Aorta (tissue), 5 donors: ENCODE results near the gene TMEM141. TPM values are rescaled to one million over a fixed set of nuclear protein-coding genes. Genes with fewer than 3 reads are reported as not detected.
A peak's percentile ranks its signal among the peaks of the same experiment; 100 is the strongest.
"Not testable (repeated sequence)": the region's sequence is repeated elsewhere in the genome, so short reads cannot be mapped to it uniquely, and the experiment has no call there.

Experiments used
- ATAC-seq: fragments of 200-7000 bp; cut with Tn5 transposase; one replicate; pipeline ENCODE4 v1.9.1; 2022; ENCODE audit warnings: moderate library complexity; ENCODE audit not compliant: low FRiP score
- DNase-seq, 2 donors: peaks; one replicate each; pipeline ENCODE4 v3.0.0-alpha.2; 2020
- H3K27ac ChIP-seq, 2 donors: one replicate each; pipeline ENCODE4 v1.5.1; 2013; ENCODE audit warnings: low read length in 2 of 2, mild to moderate bottlenecking in 2 of 2, moderate library complexity in 2 of 2, control low read depth in 1 of 2, inconsistent platforms in 1 of 2, low read depth in 1 of 2
- H3K27me3 ChIP-seq, 2 donors: one replicate each; pipeline ENCODE4 v1.6.1; 2013; ENCODE audit warnings: control low read depth in 1 of 2, low read length in 1 of 2, mild to moderate bottlenecking in 1 of 2, moderate library complexity in 1 of 2; ENCODE audit not compliant: insufficient read depth in 2 of 2, control insufficient read depth in 1 of 2
- H3K36me3 ChIP-seq, 2 donors: one replicate each; pipeline ENCODE4 v1.6.1; 2013; ENCODE audit warnings: control low read depth in 1 of 2, low read length in 1 of 2, mild to moderate bottlenecking in 1 of 2; ENCODE audit not compliant: insufficient read depth in 2 of 2, control insufficient read depth in 1 of 2
- H3K4me1 ChIP-seq, 2 donors: one replicate each; pipeline ENCODE4 v1.6.1; 2013; ENCODE audit warnings: low read length in 2 of 2, control low read depth in 1 of 2, mild to moderate bottlenecking in 1 of 2, moderate library complexity in 1 of 2; ENCODE audit not compliant: insufficient read depth in 2 of 2, control insufficient read depth in 1 of 2
- H3K4me3 ChIP-seq, 2 donors: one replicate each; pipeline ENCODE4 v1.5.1; 2013; ENCODE audit warnings: low read length in 2 of 2, control low read depth in 1 of 2, mild to moderate bottlenecking in 1 of 2
- H3K9me3 ChIP-seq: one replicate; pipeline ENCODE4 v1.6.1; 2013; ENCODE audit warnings: mild to moderate bottlenecking, low read length; ENCODE audit not compliant: control insufficient read depth
- WGBS, 2 donors: extraction: QIAGEN DNeasy Blood & Tissue Kit; methylation state at CpG; one replicate each; pipeline ENCODE4 v1.1.7; 2013; 5-methylcytosine and 5-hydroxymethylcytosine counted together
- intact Hi-C, 2 donors: fragments of 100-400 bp; cut with DNase I; formaldehyde crosslinking; loops; one replicate each; pipeline versions ENCODE4 v1.14.2 to v1.15.0; 2022
- microRNA-seq, 2 donors: library from miRNA; unstranded; fragments of <30 nt; microRNA quantifications; one replicate each; pipeline ENCODE4 v1.2.0, GENCODE V29; 2020
- polyA plus RNA-seq, 2 donors: library from polyadenylated mRNA; stranded (reverse); fragments of 200-250 nt; gene quantifications; one replicate each; pipeline ENCODE4 v1.2.3, GENCODE V29; 2013
- total RNA-seq, 2 donors: library from RNA; stranded (reverse); fragmentation: NEBNext Ultra II Directional; extraction: Animal tissue kit (Norgen Biotek cat#: 25700); gene quantifications; one replicate each; pipeline ENCODE4 v1.2.1, GENCODE V29; 2021
- donor health status: healthy with polysubstance abuse.
- donor health status: Bipolar disorder and iron deficiency.
- donor health status: DM: no; HTN: no; CAD: no.
- donor health status: DM: no; HTN: no; CAD: no.
- donor health status: DM: yes; HTN: yes; CAD: no.

TMEM141 gene
- total and polyA plus RNA-seq, 4 donors = 26.6 to 95.8 (median 42.0) TPM

DNA sequence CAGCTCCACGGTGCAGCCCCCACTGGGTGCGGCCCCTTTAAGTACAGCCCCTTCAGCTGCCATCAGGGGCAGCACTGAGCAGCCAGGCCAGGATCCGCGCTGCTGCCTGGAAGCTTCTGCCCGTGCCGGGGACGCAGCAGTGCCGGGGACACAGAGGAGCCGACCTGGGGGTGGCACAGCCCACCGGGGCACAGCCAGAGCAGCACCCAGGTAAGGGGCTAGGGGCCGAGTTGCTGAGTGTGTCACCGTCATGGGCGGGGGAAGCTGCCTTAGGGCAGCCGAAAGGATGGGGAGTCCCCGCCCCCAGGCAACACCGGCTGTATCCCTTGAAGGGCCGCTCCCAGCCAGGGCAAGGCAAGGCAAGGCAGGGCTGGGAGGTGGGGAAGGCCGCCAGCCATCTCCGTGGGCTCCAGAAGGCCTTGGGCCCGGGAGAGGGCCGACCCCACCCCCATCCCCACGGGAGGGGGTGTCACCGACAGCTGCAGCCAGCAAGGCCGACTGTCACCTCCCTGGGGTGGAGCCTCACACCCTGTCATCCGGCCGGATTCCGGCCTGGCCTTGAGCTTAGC is 51.3 kb downstream of the TMEM141 start, which contains the start of gene AJM1:
TSS of gene AJM1 (plus strand) at position 99 of the 569 bp plus-strand sequence. CDS start 1,937 bp downstream, outside the sequence.
- not testable (repeated sequence) for H3K9me3 ChIP-seq, H3K36me3 ChIP-seq, H3K27me3 ChIP-seq, H3K4me1 ChIP-seq, H3K27ac ChIP-seq
- intact Hi-C loops = loop anchor here in 1 of 2 donors (2.0 to 10.0 kb wide), 3 partner anchors 35 to 152 kb away; partner anchors contain the start of genes C8G, CLIC3, FBXW5 and PAXX
- H3K4me3 ChIP-seq = peak within 1 kb of the TSS in 1 of 2 donors; percentile 8
- 1% methylated on average over 19 to 27 of the region's 27 CpGs for WGBS, 2 donors
- ATAC-seq = peak; percentile 82
- DNase-seq = peak; percentile 82 to 92

Small RNA genes lying within 50 kb of the gene (microRNA-seq; reads per million reads assigned to microRNA genes)
- 0 reads per million in 2 donors for gene MIR4292
- 0 to 3.0 reads per million in 2 donors for gene MIR6722

Other genes starting within 250 kb of the TMEM141 start
- gene NOTCH1, start 245.3 kb upstream of the TMEM141 start, total RNA-seq = 10 to 100 TPM; 47.4 to 81.6 TPM
- 1 to 10 TPM; 3.1 to 8.5 TPM for gene NOTCH1, start 245.3 kb upstream of the TMEM141 start, polyA plus RNA-seq
- 100 to 1,000 TPM in 1 of 2 donors, 10 to 100 TPM in 1; 78.6 to 308 TPM for gene EGFL7, start 128.4 kb upstream of the TMEM141 start, total RNA-seq
- 10 to 100 TPM; 13.1 to 32.0 TPM for gene EGFL7, start 128.4 kb upstream of the TMEM141 start, polyA plus RNA-seq
- 10 to 100 TPM; 26.9 to 31.5 TPM for gene AGPAT2, start 103.9 kb upstream of the TMEM141 start, total RNA-seq
- gene AGPAT2, start 103.9 kb upstream of the TMEM141 start, polyA plus RNA-seq = 10 to 100 TPM; 49.5 to 64.9 TPM
- gene DIPK1B, start 78.8 kb upstream of the TMEM141 start, total RNA-seq = 10 to 100 TPM in 1 of 2 donors, 1 to 10 TPM in 1; 7.3 to 13.6 TPM
- 1 to 10 TPM; 1.1 to 4.8 TPM for gene DIPK1B, start 78.8 kb upstream of the TMEM141 start, polyA plus RNA-seq
- gene LCN10, start 48.4 kb upstream of the TMEM141 start, total RNA-seq = 10 to 100 TPM; 11.4 to 13.4 TPM
- 1 to 10 TPM in 1 of 2 donors, under 1 TPM in 1; 0.25 to 2.1 TPM for gene LCN10, start 48.4 kb upstream of the TMEM141 start, polyA plus RNA-seq
- 10 to 100 TPM; 17.4 to 24.2 TPM for gene LCN6, start 42.8 kb upstream of the TMEM141 start, total RNA-seq
- gene LCN6, start 42.8 kb upstream of the TMEM141 start, polyA plus RNA-seq = 1 to 10 TPM in 1 of 2 donors, not detected in 1; 2.5 TPM
- not detected for gene LCN8, start 33.1 kb upstream of the TMEM141 start, total RNA-seq
- gene LCN8, start 33.1 kb upstream of the TMEM141 start, polyA plus RNA-seq = under 1 TPM in 1 of 2 donors, not detected in 1; 0.10 TPM
- gene LCN15, start 26.8 kb upstream of the TMEM141 start, total RNA-seq = not detected
- under 1 TPM in 1 of 2 donors, not detected in 1; 0.88 TPM for gene LCN15, start 26.8 kb upstream of the TMEM141 start, polyA plus RNA-seq
- gene CCDC183, start 5.0 kb downstream of the TMEM141 start, total RNA-seq = under 1 TPM; 0.45 to 0.58 TPM
- under 1 TPM; 0.46 to 0.50 TPM for gene CCDC183, start 5.0 kb downstream of the TMEM141 start, polyA plus RNA-seq
- 10 to 100 TPM; 47.2 to 52.0 TPM for gene RABL6, start 16.6 kb downstream of the TMEM141 start, total RNA-seq
- gene RABL6, start 16.6 kb downstream of the TMEM141 start, polyA plus RNA-seq = 10 to 100 TPM; 31.3 to 76.1 TPM
- 1 to 10 TPM; 6.1 to 6.2 TPM for gene AJM1, start 51.1 kb downstream of the TMEM141 start, total RNA-seq
- 10 to 100 TPM in 1 of 2 donors, under 1 TPM in 1; 0.63 to 26.9 TPM for gene AJM1, start 51.1 kb downstream of the TMEM141 start, polyA plus RNA-seq
- 10 to 100 TPM; 65.6 to 84.1 TPM for gene PHPT1, start 58.1 kb downstream of the TMEM141 start, total RNA-seq
- 100 to 1,000 TPM; 129 to 165 TPM for gene PHPT1, start 58.1 kb downstream of the TMEM141 start, polyA plus RNA-seq
- gene MAMDC4, start 61.0 kb downstream of the TMEM141 start, total RNA-seq = 1 to 10 TPM; 2.4 to 5.0 TPM
- 10 to 100 TPM in 1 of 2 donors, 1 to 10 TPM in 1; 2.6 to 19.0 TPM for gene MAMDC4, start 61.0 kb downstream of the TMEM141 start, polyA plus RNA-seq
- 100 to 1,000 TPM; 193 to 223 TPM for gene EDF1, start 75.0 kb downstream of the TMEM141 start, total RNA-seq
- gene EDF1, start 75.0 kb downstream of the TMEM141 start, polyA plus RNA-seq = 100 to 1,000 TPM; 421 to 505 TPM
- 10 to 100 TPM in 1 of 2 donors, 1 to 10 TPM in 1; 9.1 to 22.1 TPM for gene TRAF2, start 95.2 kb downstream of the TMEM141 start, total RNA-seq
- gene TRAF2, start 95.2 kb downstream of the TMEM141 start, polyA plus RNA-seq = 10 to 100 TPM in 1 of 2 donors, 1 to 10 TPM in 1; 4.8 to 14.0 TPM
- 100 to 1,000 TPM in 1 of 2 donors, 10 to 100 TPM in 1; 92.5 to 107 TPM for gene FBXW5, start 153.4 kb downstream of the TMEM141 start, total RNA-seq
- 100 to 1,000 TPM; 111 to 191 TPM for gene FBXW5, start 153.4 kb downstream of the TMEM141 start, polyA plus RNA-seq
- gene C8G, start 153.9 kb downstream of the TMEM141 start, total RNA-seq = 1 to 10 TPM in 1 of 2 donors, under 1 TPM in 1; 0.90 to 1.1 TPM
- 1 to 10 TPM; 1.8 to 3.1 TPM for gene C8G, start 153.9 kb downstream of the TMEM141 start, polyA plus RNA-seq
- 1 to 10 TPM in 1 of 2 donors, under 1 TPM in 1; 0.71 to 1.6 TPM for gene LCN12, start 160.9 kb downstream of the TMEM141 start, total RNA-seq
- gene LCN12, start 160.9 kb downstream of the TMEM141 start, polyA plus RNA-seq = 1 to 10 TPM in 1 of 2 donors, not detected in 1; 3.3 TPM
- gene PTGDS, start 186.2 kb downstream of the TMEM141 start, total RNA-seq = 100 to 1,000 TPM; 128 to 145 TPM
- 10 to 100 TPM; 12.2 to 13.9 TPM for gene PTGDS, start 186.2 kb downstream of the TMEM141 start, polyA plus RNA-seq
- 1 to 10 TPM in 1 of 2 donors, under 1 TPM in 1; 0.36 to 1.1 TPM for gene LCNL1, start 191.6 kb downstream of the TMEM141 start, total RNA-seq
- under 1 TPM in 1 of 2 donors, not detected in 1; 0.15 TPM for gene LCNL1, start 191.6 kb downstream of the TMEM141 start, polyA plus RNA-seq
- gene PAXX, start 201.1 kb downstream of the TMEM141 start, total RNA-seq = 10 to 100 TPM; 27.8 to 42.0 TPM
- gene PAXX, start 201.1 kb downstream of the TMEM141 start, polyA plus RNA-seq = 100 to 1,000 TPM in 1 of 2 donors, 10 to 100 TPM in 1; 39.9 to 192 TPM
- 1 to 10 TPM; 3.8 to 7.0 TPM for gene CLIC3, start 205.2 kb downstream of the TMEM141 start, total RNA-seq
- gene CLIC3, start 205.2 kb downstream of the TMEM141 start, polyA plus RNA-seq = 1 to 10 TPM; 1.6 to 6.7 TPM
- gene ABCA2, start 236.9 kb downstream of the TMEM141 start, total RNA-seq = 10 to 100 TPM; 27.3 to 60.0 TPM
- gene ABCA2, start 236.9 kb downstream of the TMEM141 start, polyA plus RNA-seq = 10 to 100 TPM in 1 of 2 donors, 1 to 10 TPM in 1; 9.0 to 48.1 TPM
- gene FUT7, start 240.7 kb downstream of the TMEM141 start, total RNA-seq = under 1 TPM; 0.27 to 0.68 TPM
- not detected for gene FUT7, start 240.7 kb downstream of the TMEM141 start, polyA plus RNA-seq